ENCODE measurements around the gene EAPP.
"Not testable (repeated sequence)": the region's sequence is repeated elsewhere in the genome, so short reads cannot be mapped to it uniquely, and the experiment has no call there.

DNA sequence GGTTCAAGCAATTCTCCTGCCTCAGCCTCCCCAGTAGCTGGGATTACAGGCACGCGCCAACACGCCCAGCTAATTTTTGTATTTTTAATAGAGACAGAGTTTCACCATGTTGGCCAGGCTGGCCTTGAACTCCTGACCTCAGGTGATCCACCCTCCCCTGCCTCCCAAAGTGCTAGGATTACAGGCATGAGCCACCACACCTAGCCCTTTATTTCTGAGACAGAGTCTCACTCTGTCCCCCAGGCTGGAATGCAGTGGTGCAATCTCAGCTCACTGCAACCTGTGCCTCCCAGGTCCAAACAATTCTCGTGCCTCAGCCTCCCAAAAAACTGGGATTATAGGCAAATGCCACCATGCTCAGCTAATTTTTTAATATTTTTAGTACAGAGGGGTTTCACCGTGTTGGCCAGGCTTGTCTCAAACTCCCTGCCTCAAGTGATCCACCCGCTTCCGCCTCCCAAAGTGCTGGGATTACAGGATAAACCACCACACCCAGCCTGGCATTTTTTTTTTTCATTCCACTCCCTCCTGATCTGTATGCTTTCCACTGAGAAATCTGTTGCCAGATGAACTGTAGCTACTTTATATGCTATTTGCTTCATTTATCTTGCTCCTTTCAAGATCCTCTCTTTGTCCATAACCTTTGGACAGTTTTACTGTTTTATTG lies 19.1 kb downstream of the EAPP start:
- TF ChIP-seq CTCF (IDR thresholded peaks at IDR 0.05); POLR2A (IDR thresholded peaks at IDR 0.05); POLR2AphosphoS5 (IDR thresholded peaks at IDR 0.05; ENCODE audit: insufficient read depth in 1 of 2, low read depth in 1 of 2): not testable (repeated sequence)

Data from vagina (tissue), 2 donors.